PFSK-1 (cell line): Measurements from ENCODE around the gene NOVA1.

Experiments
- FOXP2 ChIP-seq: optimal IDR thresholded peaks from 2 replicates; pipeline ENCODE3; 2011; ENCODE audit warnings: borderline replicate concordance, control low read depth, inconsistent platforms; ENCODE audit not compliant: insufficient read depth; ENCODE audit errors: extremely low read length, extremely low read depth
- POLR2AphosphoS5 ChIP-seq: IDR thresholded peaks from 2 replicates; pipeline ENCODE4 v1.6.1; 2012; ENCODE audit warnings: low read depth, mild to moderate bottlenecking, control low read depth, low read length, moderate library complexity
- REST ChIP-seq, 2 experiments: IDR thresholded peaks; 2 replicates each; pipeline versions ENCODE4 v1.6.1 to v1.8.0; 2011 to 2012; ENCODE audit warnings: low read depth in 2 of 2, low read length in 2 of 2, control low read depth in 1 of 2, inconsistent platforms in 1 of 2, mild to moderate bottlenecking in 1 of 2, moderate library complexity in 1 of 2; ENCODE audit not compliant: insufficient read depth in 1 of 2
- SIN3A ChIP-seq: IDR thresholded peaks from 2 replicates; pipeline ENCODE4 v1.6.1; 2012; ENCODE audit warnings: mild to moderate bottlenecking, low read length, moderate library complexity, borderline replicate concordance; ENCODE audit not compliant: insufficient read depth
- TAF1 ChIP-seq: IDR thresholded peaks from 2 replicates; pipeline ENCODE4 v1.6.1; 2012; ENCODE audit warnings: low read length, control low read depth, borderline replicate concordance; ENCODE audit not compliant: insufficient read depth

- TF ChIP-seq POLR2AphosphoS5, result no peak
- TF ChIP-seq TAF1, result no peak
- TF ChIP-seq SIN3A, result no peak
- no peak for TF ChIP-seq REST (IDR thresholded peaks at IDR 0.05; ENCODE audit: insufficient read depth in 1 of 2, low read depth in 2 of 2, low read length in 2 of 2)
- no peak for TF ChIP-seq FOXP2
Observed at GRCh38 chr14:26626256-26626655, 28.4 kb upstream of the NOVA1 start.
